Transverse colon (tissue), 4 donors: ENCODE results near the gene SNAP91. TPM values are rescaled to one million over a fixed set of nuclear protein-coding genes. Genes with fewer than 3 reads are reported as not detected.

Source experiments
- DNase-seq: peaks from one replicate; pipeline ENCODE4 v3.0.0-alpha.2; 2019
- H3K27ac ChIP-seq, 4 donors: fragments of 200-600 bp; sonication (generic); 2 replicates each; pipeline ENCODE4 v1.5.1; 2016 to 2018; ENCODE audit warnings: inconsistent platforms in 4 of 4
- H3K27me3 ChIP-seq: fragments of 200-600 bp; sonication (generic); 2 replicates; pipeline ENCODE4 v1.5.1; 2017; ENCODE audit warnings: inconsistent platforms
- H3K36me3 ChIP-seq, 4 donors: fragments of 200-600 bp; sonication (generic); 2 replicates each; pipeline ENCODE4 v1.5.1; 2017 to 2019; ENCODE audit warnings: inconsistent platforms in 4 of 4
- H3K4me1 ChIP-seq, 4 donors: fragments of 200-600 bp; sonication (generic); 2 replicates each; pipeline ENCODE4 v1.5.1; 2017 to 2020; ENCODE audit warnings: inconsistent platforms in 4 of 4
- H3K4me3 ChIP-seq, 4 donors: fragments of 200-600 bp; sonication (generic); 1 replicate in 1 of 4; 2 replicates in 3 of 4; pipeline versions ENCODE4 v1.5.1 to v1.6.1; 2017 to 2019; ENCODE audit warnings: inconsistent platforms in 4 of 4
- H3K9me3 ChIP-seq, 2 donors: fragments of 200-600 bp; sonication (generic); 2 replicates each; pipeline ENCODE4 v1.5.1; 2017 to 2019; ENCODE audit warnings: inconsistent platforms in 2 of 2
- CTCF ChIP-seq, 5 experiments: fragments of 200-600 bp in 3 of 5; fragments of 450-650 bp in 2 of 5; sonication (generic) in 3 of 5; IDR thresholded peaks; 1 replicate in 2 of 5; 2 replicates in 3 of 5; pipeline ENCODE4 v1.5.1; 2016 to 2017; ENCODE audit warnings: antibody characterized with exemption in 5 of 5, inconsistent platforms in 3 of 5, mild to moderate bottlenecking in 2 of 5, moderate library complexity in 1 of 5
- EP300 ChIP-seq: sonication (generic); formaldehyde crosslinking; IDR thresholded peaks from one replicate; pipeline ENCODE4 v1.6.1; 2017; ENCODE audit warnings: antibody characterized with exemption, low read depth
- POLR2A ChIP-seq: fragments of 450-650 bp; IDR thresholded peaks from one replicate; pipeline ENCODE4 v1.6.1; 2016; ENCODE audit warnings: antibody characterized with exemption, mild to moderate bottlenecking, moderate library complexity
- POLR2AphosphoS5 ChIP-seq, 3 donors: sonication (generic); formaldehyde crosslinking; IDR thresholded peaks; one replicate each; pipeline ENCODE4 v1.6.1; 2016; ENCODE audit warnings: antibody characterized with exemption in 3 of 3
- WGBS, 2 donors: methylation state at CpG; one replicate each; pipeline ENCODE4 v1.1.5; 2018; ENCODE audit warnings: low coverage in 1 of 2; 5-methylcytosine and 5-hydroxymethylcytosine counted together
- in situ Hi-C, 4 donors: fragments of 200-750 bp; cut with MboI; loops; one replicate each; pipeline versions ENCODE4 v1.15.0 to v1.15.1; 2017; ENCODE audit warnings: low sequenced_read_pairs in 3 of 4, low pct_ligation_motif_present in 1 of 4, low pct_unique_long_range_greater_than_20kb in 1 of 4
- intact Hi-C: fragments of 100-400 bp; cut with DNase I; formaldehyde crosslinking; loops from one replicate; pipeline ENCODE4 v1.15.1; 2023; ENCODE audit warnings: low total_unique reads
- total RNA-seq, 4 donors: library from RNA; depleted of rRNA; stranded (reverse); fragments of >200 nt; gene quantifications; one replicate each; pipeline ENCODE4 v1.1.0, GENCODE V29; 2016

SNAP91 gene
- total RNA-seq, 4 donors from 2014 or later = 0.95 to 3.8 (median 1.5) TPM; not detected in 1

GRCh38 chr6:83511266-83511665, 197.6 kb downstream of the SNAP91 start:
- Histone ChIP-seq H3K27me3 (peaks cover 5% of the 10 kb centered on the region), H3K4me3 (no peak overlapping the region), H3K4me1 (peaks cover 0 to 14% (median 9%) of the 10 kb centered on the region in 4 donors), H3K36me3 (no peaks in the 10 kb centered on the region), H3K9me3 (no peaks in the 10 kb centered on the region), H3K27ac (no peak overlapping the region)
- no peak for DNase-seq
- intact Hi-C loops = loop anchor here (5.0 kb wide), 1 partner anchor 294 kb away; no protein-coding TSS in a partner anchor
- TF ChIP-seq POLR2A = no peak
- no peak for TF ChIP-seq POLR2AphosphoS5 (IDR thresholded peaks at IDR 0.05)
- WGBS, 2 donors = 81 to 83% methylated on average over 6 to 8 of the region's 8 CpGs
- in situ Hi-C loops = loop anchor here in 3 of 4 donors (10.0 to 25.0 kb wide), 3 partner anchors 96 to 449 kb away; partner anchors contain the start of genes DOP1A (in 1 of the 3) and UBE3D (in 1 of the 3)

- intact Hi-C loops = loop anchor here (5.0 kb wide), 1 partner anchor 293 kb away; no protein-coding TSS in a partner anchor
- in situ Hi-C loops = loop anchor here in 3 of 4 donors (10.0 to 25.0 kb wide), 3 partner anchors 96 to 448 kb away; partner anchors contain the start of genes DOP1A (in 1 of the 3) and UBE3D (in 1 of the 3)
- Histone ChIP-seq H3K27me3 (peaks cover 5% of the 10 kb centered on the region), H3K27ac (no peak overlapping the region), H3K4me3 (no peak overlapping the region), H3K9me3 (no peaks in the 10 kb centered on the region), H3K36me3 (no peaks in the 10 kb centered on the region), H3K4me1 (peaks cover 0 to 14% (median 9%) of the 10 kb centered on the region in 4 donors)
- no peak for DNase-seq
- TF ChIP-seq EP300 (no peak), POLR2A (no peak), CTCF (IDR thresholded peaks at IDR 0.05) (no peak), POLR2AphosphoS5 (IDR thresholded peaks at IDR 0.05) (no peak)
- WGBS, 2 donors = 78 to 80% methylated on average over 3 of the region's 3 CpGs
These were observed 198.1 kb downstream of the SNAP91 start for GRCh38 chr6:83510791-83511190.

- no peak for DNase-seq
- in situ Hi-C loops (loop anchor here in 2 of 4 donors (5.0 to 25.0 kb wide), 2 partner anchors 92 to 447 kb away; partner anchors contain the start of genes DOP1A (in 1 of the 2) and UBE3D (in 1 of the 2)), intact Hi-C loops (no loop called here)
These were observed 199.5 kb downstream of the SNAP91 start for GRCh38 chr6:83509441-83509840.

GRCh38 chr6:83505356-83505755, 203.5 kb downstream of the SNAP91 start:
- Histone ChIP-seq H3K27ac (no peak overlapping the region), H3K9me3 (no peaks in the 10 kb centered on the region), H3K36me3 (no peaks in the 10 kb centered on the region), H3K4me1 (no peaks in the 10 kb centered on the region), H3K27me3 (no peaks in the 10 kb centered on the region), H3K4me3 (no peak overlapping the region)
- DNase-seq = no peak
- in situ Hi-C loops = loop anchor here in 2 of 4 donors (5.0 to 25.0 kb wide), 2 partner anchors 88 to 443 kb away; partner anchors contain the start of genes DOP1A (in 1 of the 2) and UBE3D (in 1 of the 2)
- intact Hi-C loops = no loop called here
- TF ChIP-seq POLR2A = no peak
- TF ChIP-seq POLR2AphosphoS5 (IDR thresholded peaks at IDR 0.05) = no peak
- WGBS, 2 donors = 60 to 69% methylated on average over 3 to 4 of the region's 4 CpGs

More at GRCh38 chr6:83509441-83509840, 199.5 kb downstream of the SNAP91 start:
- TF ChIP-seq CTCF (IDR thresholded peaks at IDR 0.05) = no peak
- no peak for TF ChIP-seq EP300
- no peak for TF ChIP-seq POLR2A
- Histone ChIP-seq H3K27me3 (peaks cover 5% of the 10 kb centered on the region), H3K27ac (no peak overlapping the region), H3K36me3 (no peaks in the 10 kb centered on the region), H3K9me3 (no peaks in the 10 kb centered on the region), H3K4me3 (no peak overlapping the region), H3K4me1 (peaks cover 0 to 14% (median 9%) of the 10 kb centered on the region in 4 donors)
- WGBS, 2 donors = 84% methylated on average over 1 of the region's 1 CpG; no CpG with 5 or more reads in 1 of the 2 donors

Other genes with a start within 250 kb of the SNAP91 start
- gene PRSS35, start 196.6 kb downstream of the SNAP91 start, total RNA-seq = not detected
- gene RIPPLY2, start 144.3 kb upstream of the SNAP91 start, total RNA-seq = not detected
- 10 to 100 TPM in 1 of 4 donors, 1 to 10 TPM in 3; 6.0 to 10.5 (median 8.4) TPM for gene CYB5R4, start 150.6 kb upstream of the SNAP91 start, total RNA-seq